Measurements from ENCODE around the gene MCRIP2.

MCRIP2 gene

DNA sequence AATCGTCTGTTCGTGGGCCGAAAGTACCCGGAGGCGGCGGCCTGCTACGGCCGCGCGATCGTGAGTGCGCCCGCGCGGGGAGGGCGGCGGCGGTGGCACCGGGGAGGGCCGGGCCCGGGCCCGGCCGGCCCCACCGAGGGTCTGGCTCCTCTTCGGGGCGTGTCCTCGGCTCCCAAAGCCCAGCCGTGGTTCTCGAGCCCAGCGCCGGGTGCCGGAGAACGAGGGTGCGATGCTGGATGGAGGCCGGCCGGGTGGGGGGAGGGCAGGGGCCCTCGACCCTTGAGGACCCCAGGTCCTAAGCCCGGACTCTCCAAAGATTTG lies 39.0 kb downstream of the MCRIP2 start:
- no peak overlapping the region; the same call in 1 of the 2 replicates for H3K27ac ChIP-seq (ENCODE audit: low read length)
- H3K4me3 ChIP-seq (ENCODE audit: low read length): peak overlapping the region; percentile 84
- H3K9me3 ChIP-seq (replicated peaks; ENCODE audit: insufficient read depth, low read length): no peaks in the 10 kb centered on the region
- H3K9me2 ChIP-seq (replicated peaks; ENCODE audit: insufficient read depth, low read length): no peaks in the 10 kb centered on the region
- peak overlapping the region; percentile 93 for H3K4me2 ChIP-seq (ENCODE audit: low read depth, low read length)
- H3K4me1 ChIP-seq (ENCODE audit: low read length): peaks cover 8% of the 10 kb centered on the region; the same call in 1 of the 2 replicates
- no peaks in the 10 kb centered on the region for H4K20me1 ChIP-seq (ENCODE audit: insufficient read depth, low read length)
- H3K79me2 ChIP-seq (ENCODE audit: low read length): peaks cover 32% of the 10 kb centered on the region
- TF ChIP-seq EZH2 (optimal IDR thresholded peaks at IDR 0.05; ENCODE audit: low read depth, low read length): no peak
- TF ChIP-seq, protein P1, sequence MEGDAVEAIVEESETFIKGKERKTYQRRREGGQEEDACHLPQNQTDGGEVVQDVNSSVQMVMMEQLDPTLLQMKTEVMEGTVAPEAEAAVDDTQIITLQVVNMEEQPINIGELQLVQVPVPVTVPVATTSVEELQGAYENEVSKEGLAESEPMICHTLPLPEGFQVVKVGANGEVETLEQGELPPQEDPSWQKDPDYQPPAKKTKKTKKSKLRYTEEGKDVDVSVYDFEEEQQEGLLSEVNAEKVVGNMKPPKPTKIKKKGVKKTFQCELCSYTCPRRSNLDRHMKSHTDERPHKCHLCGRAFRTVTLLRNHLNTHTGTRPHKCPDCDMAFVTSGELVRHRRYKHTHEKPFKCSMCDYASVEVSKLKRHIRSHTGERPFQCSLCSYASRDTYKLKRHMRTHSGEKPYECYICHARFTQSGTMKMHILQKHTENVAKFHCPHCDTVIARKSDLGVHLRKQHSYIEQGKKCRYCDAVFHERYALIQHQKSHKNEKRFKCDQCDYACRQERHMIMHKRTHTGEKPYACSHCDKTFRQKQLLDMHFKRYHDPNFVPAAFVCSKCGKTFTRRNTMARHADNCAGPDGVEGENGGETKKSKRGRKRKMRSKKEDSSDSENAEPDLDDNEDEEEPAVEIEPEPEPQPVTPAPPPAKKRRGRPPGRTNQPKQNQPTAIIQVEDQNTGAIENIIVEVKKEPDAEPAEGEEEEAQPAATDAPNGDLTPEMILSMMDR (IDR thresholded peaks at IDR 0.05; ENCODE audit: low read length): no peak
- TF ChIP-seq EZH2phosphoT487 (IDR thresholded peaks at IDR 0.05; ENCODE audit: low read length): no peak
- H2AFZ ChIP-seq (ENCODE audit: low read length): no peak overlapping the region
- H3K36me3 ChIP-seq (replicated peaks; ENCODE audit: insufficient read depth, low read length): no peaks in the 10 kb centered on the region
- H3F3A ChIP-seq (ENCODE audit: insufficient read depth, low read length): 0 out of 2 replicates have a peak, but pooled peaks cover 4% of the 10 kb centered on the region
- DNase-seq: no peak
- H3K9ac ChIP-seq (ENCODE audit: low read length): peak overlapping the region; percentile 69
- no peaks in the 10 kb centered on the region for H3K27me3 ChIP-seq (replicated peaks; ENCODE audit: insufficient read depth, low read length)

DNA sequence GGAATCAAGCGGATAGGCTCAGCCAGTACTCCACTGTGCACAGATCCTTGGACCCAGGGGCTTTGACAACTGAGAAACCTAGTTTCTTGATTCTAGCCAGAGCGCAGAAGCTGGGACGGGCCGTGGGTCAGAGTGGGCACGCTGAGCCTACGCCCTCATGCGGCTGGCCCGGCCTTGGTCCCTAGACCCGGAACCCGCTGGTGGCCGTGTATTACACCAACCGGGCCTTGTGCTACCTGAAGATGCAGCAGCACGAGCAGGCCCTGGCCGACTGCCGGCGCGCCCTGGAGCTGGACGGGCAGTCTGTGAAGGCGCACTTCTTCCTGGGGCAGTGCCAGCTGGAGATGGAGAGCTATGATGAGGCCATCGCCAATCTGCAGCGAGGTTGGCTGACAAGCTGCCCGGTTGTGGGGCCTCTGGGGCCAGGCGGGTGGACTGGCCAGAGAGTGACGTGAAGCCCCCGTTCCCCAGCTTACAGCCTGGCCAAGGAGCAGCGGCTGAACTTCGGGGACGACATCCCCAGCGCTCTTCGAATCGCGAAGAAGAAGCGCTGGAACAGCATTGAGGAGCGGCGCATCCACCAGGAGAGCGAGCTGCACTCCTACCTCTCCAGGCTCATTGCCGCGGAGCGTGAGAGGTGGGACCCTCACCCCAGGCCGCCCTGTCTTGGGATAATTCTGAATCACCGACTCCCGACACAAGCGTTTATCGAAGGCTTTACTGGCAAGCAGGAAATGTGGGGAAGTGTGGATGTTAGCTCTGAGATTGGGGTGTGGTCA lies 39.5 kb downstream of the MCRIP2 start:
- DNase-seq: peak; percentile 33
- no peaks in the 10 kb centered on the region for H3K36me3 ChIP-seq (replicated peaks; ENCODE audit: insufficient read depth, low read length)
- peaks cover 32% of the 10 kb centered on the region for H3K79me2 ChIP-seq (ENCODE audit: low read length)
- peak overlapping the region; percentile 93 for H3K4me2 ChIP-seq (ENCODE audit: low read depth, low read length)
- H3K9ac ChIP-seq (ENCODE audit: low read length): peak overlapping the region; percentile 69
- H3K9me3 ChIP-seq (replicated peaks; ENCODE audit: insufficient read depth, low read length): no peaks in the 10 kb centered on the region
- H3K27me3 ChIP-seq (replicated peaks; ENCODE audit: insufficient read depth, low read length): no peaks in the 10 kb centered on the region
- H3K4me3 ChIP-seq (ENCODE audit: low read length): peak overlapping the region; percentile 84
- H3K4me1 ChIP-seq (ENCODE audit: low read length): peaks cover 8% of the 10 kb centered on the region; the same call in 1 of the 2 replicates
- TF ChIP-seq EZH2phosphoT487 (IDR thresholded peaks at IDR 0.05; ENCODE audit: low read length): no peak
- TF ChIP-seq, protein P1 (IDR thresholded peaks at IDR 0.05; ENCODE audit: low read length): peak; percentile 10; the same call in 1 of the 2 replicates
- no peaks in the 10 kb centered on the region for H4K20me1 ChIP-seq (ENCODE audit: insufficient read depth, low read length)
- no peaks in the 10 kb centered on the region for H3K9me2 ChIP-seq (replicated peaks; ENCODE audit: insufficient read depth, low read length)
- no peak overlapping the region for H3K27ac ChIP-seq (ENCODE audit: low read length)
- H2AFZ ChIP-seq (ENCODE audit: low read length): no peak overlapping the region
- H3F3A ChIP-seq (ENCODE audit: insufficient read depth, low read length): 0 out of 2 replicates have a peak, but pooled peaks cover 4% of the 10 kb centered on the region

DNA sequence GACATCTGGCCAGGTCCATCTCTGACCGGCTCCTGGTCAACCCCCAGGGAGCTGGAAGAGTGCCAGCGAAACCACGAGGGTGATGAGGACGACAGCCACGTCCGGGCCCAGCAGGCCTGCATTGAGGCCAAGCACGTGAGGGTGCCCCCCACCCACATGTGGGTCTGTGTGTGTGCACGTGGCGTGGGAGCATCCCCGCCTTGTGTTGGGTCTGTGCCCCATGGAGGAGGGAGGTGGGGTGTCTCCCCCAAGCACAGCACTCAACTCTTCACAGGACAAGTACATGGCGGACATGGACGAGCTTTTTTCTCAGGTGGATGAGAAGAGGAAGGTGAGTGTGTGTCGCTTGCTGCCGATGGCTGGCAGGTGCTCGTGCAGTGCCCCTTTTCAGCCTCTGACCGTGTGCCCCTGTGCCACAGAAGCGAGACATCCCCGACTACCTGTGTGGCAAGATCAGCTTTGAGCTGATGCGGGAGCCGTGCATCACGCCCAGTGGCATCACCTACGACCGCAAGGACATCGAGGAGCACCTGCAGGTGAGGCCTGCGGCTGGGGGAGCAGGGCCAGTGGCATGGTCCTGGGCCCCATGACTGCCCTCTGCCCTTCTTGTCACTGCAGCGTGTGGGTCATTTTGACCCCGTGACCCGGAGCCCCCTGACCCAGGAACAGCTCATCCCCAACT lies 40.3 kb downstream of the MCRIP2 start:
- Histone ChIP-seq H4K20me1 (ENCODE audit: insufficient read depth, low read length) (no peaks in the 10 kb centered on the region), H3K4me3 (ENCODE audit: low read length) (peak overlapping the region; percentile 84; the same call in 1 of the 2 replicates), H3K4me1 (ENCODE audit: low read length) (peaks cover 8% of the 10 kb centered on the region; the same call in 1 of the 2 replicates), H3K27me3 (replicated peaks; ENCODE audit: insufficient read depth, low read length) (no peaks in the 10 kb centered on the region), H3K9ac (ENCODE audit: low read length) (no peak overlapping the region), H2AFZ (ENCODE audit: low read length) (no peak overlapping the region), H3F3A (ENCODE audit: insufficient read depth, low read length) (0 out of 2 replicates have a peak, but pooled peaks cover 4% of the 10 kb centered on the region), H3K36me3 (replicated peaks; ENCODE audit: insufficient read depth, low read length) (no peaks in the 10 kb centered on the region), H3K9me3 (replicated peaks; ENCODE audit: insufficient read depth, low read length) (no peaks in the 10 kb centered on the region), H3K79me2 (ENCODE audit: low read length) (peaks cover 32% of the 10 kb centered on the region), H3K4me2 (ENCODE audit: low read depth, low read length) (peak overlapping the region; percentile 93), H3K9me2 (replicated peaks; ENCODE audit: insufficient read depth, low read length) (no peaks in the 10 kb centered on the region), H3K27ac (ENCODE audit: low read length) (no peak overlapping the region)
- TF ChIP-seq, protein P1 (IDR thresholded peaks at IDR 0.05; ENCODE audit: low read length): no peak
- TF ChIP-seq EZH2phosphoT487 (IDR thresholded peaks at IDR 0.05; ENCODE audit: low read length) (no peak), EZH2 (optimal IDR thresholded peaks at IDR 0.05; ENCODE audit: low read depth, low read length) (no peak)
- DNase-seq: no peak
